Activated T-cell treated with anti-CD3 and anti-CD28 coated beads, Interleukin-2, amount 50 U/mL, for 72 hours (primary cell): Measurements from ENCODE around the gene EYA2. TPM values are rescaled to one million over a fixed set of nuclear protein-coding genes. Genes with fewer than 3 reads are reported as not detected.

ENCODE experiments used
- ATAC-seq, 2 donors: fragments of 150-1000 bp; cut with Tn5 transposase; replicated peaks in 1 of 2; 2 replicates each; pipeline ENCODE4 v1.10.0; 2021; ENCODE audit warnings: moderate library complexity in 2 of 2, mild to moderate bottlenecking in 1 of 2
- DNase-seq, 2 donors: peaks; one replicate each; pipeline ENCODE4 v3.0.0; 2021 to 2022; ENCODE audit warnings: mixed read lengths in 1 of 2
- H3K27ac Mint-ChIP-seq: one replicate; pipeline ENCODE4 v1.8.0; 2022; ENCODE audit warnings: mild to moderate bottlenecking, moderate library complexity, mixed read lengths
- H3K27me3 Mint-ChIP-seq: one replicate; pipeline ENCODE4 v1.8.0; 2022; ENCODE audit warnings: low read depth, mixed read lengths
- H3K36me3 Mint-ChIP-seq, 2 donors: one replicate each; pipeline ENCODE4 v1.8.0; 2022; ENCODE audit warnings: mixed read lengths in 2 of 2, mild to moderate bottlenecking in 1 of 2; ENCODE audit not compliant: insufficient read depth in 2 of 2
- H3K4me1 Mint-ChIP-seq: one replicate; pipeline ENCODE4 v1.8.0; 2022; ENCODE audit warnings: low read depth, mixed read lengths
- H3K4me3 Mint-ChIP-seq, 2 donors: one replicate each; pipeline ENCODE4 v1.8.0; 2022; ENCODE audit warnings: mild to moderate bottlenecking in 2 of 2, mixed read lengths in 2 of 2, moderate library complexity in 2 of 2
- H3K9me3 Mint-ChIP-seq, 2 donors: one replicate each; pipeline ENCODE4 v1.8.0; 2022; ENCODE audit warnings: mixed read lengths in 2 of 2
- total RNA-seq, 2 donors: library from RNA; stranded (reverse); gene quantifications; one replicate each; pipeline ENCODE4 v1.2.3, GENCODE V29; 2022

Gene EYA2
- total RNA-seq, 2 donors from 2014 or later, result 0.12 TPM; not detected in 1

- no peaks in the 10 kb centered on the region for H3K4me1 Mint-ChIP-seq
- no peak for ATAC-seq
- peaks cover 44% of the 10 kb centered on the region for H3K27me3 Mint-ChIP-seq
- no peak overlapping the region for H3K27ac Mint-ChIP-seq
- no peak overlapping the region for H3K4me3 Mint-ChIP-seq
- H3K36me3 Mint-ChIP-seq, result no peaks in the 10 kb centered on the region
- DNase-seq, result no peak
- no peaks in the 10 kb centered on the region for H3K9me3 Mint-ChIP-seq
Observed at GRCh38 chr20:47020231-47020630, 125.6 kb downstream of the EYA2 start.

- Mint-ChIP-seq H3K4me1 (no peaks in the 10 kb centered on the region), H3K27me3 (peaks cover 42% of the 10 kb centered on the region), H3K36me3 (no peaks in the 10 kb centered on the region), H3K27ac (no peak overlapping the region), H3K9me3 (no peaks in the 10 kb centered on the region), H3K4me3 (no peak overlapping the region)
- DNase-seq, result no peak
- ATAC-seq, result no peak
Observed at GRCh38 chr20:47021850-47022249, 127.2 kb downstream of the EYA2 start.

DNA sequence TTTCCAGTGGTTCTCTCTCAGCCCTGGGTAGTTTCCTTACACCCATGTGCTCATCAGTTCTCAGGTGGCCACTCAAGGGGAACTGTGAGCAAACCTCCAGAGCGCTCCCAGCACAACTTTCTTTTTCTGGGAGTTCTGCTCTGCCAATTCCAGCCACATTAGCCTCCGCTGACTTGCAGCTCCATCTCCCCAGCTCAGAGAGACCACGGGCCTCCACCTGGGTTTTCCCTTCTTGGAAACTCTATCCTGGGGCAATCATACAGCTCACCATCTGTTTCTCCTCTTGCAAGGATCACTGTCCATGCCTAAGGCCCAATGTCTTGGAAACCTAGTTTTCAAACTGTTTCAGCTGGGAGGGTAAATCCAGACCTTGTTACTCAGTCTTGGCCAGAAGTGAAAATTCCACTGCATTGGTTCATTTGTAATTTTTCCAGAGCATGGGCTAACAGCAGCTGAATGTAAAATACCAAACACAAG lies 129.9 kb downstream of the EYA2 start:
- no peak overlapping the region for H3K4me3 Mint-ChIP-seq
- H3K9me3 Mint-ChIP-seq, result no peaks in the 10 kb centered on the region
- no peaks in the 10 kb centered on the region for H3K36me3 Mint-ChIP-seq
- H3K27ac Mint-ChIP-seq, result no peak overlapping the region
- H3K4me1 Mint-ChIP-seq, result no peaks in the 10 kb centered on the region
- peaks cover 36% of the 10 kb centered on the region for H3K27me3 Mint-ChIP-seq
- DNase-seq, result no peak
- no peak for ATAC-seq

- H3K9me3 Mint-ChIP-seq, result no peaks in the 10 kb centered on the region
- ATAC-seq (no peak), DNase-seq (no peak)
- peaks cover 44% of the 10 kb centered on the region for H3K27me3 Mint-ChIP-seq
- H3K36me3 Mint-ChIP-seq, result no peaks in the 10 kb centered on the region
- no peaks in the 10 kb centered on the region for H3K4me1 Mint-ChIP-seq
- no peak overlapping the region for H3K4me3 Mint-ChIP-seq
- H3K27ac Mint-ChIP-seq, result no peak overlapping the region
Observed at GRCh38 chr20:47027042-47027441, 132.4 kb downstream of the EYA2 start.

GRCh38 chr20:47027456-47027855 lies 132.8 kb downstream of the EYA2 start:
- peaks cover 42% of the 10 kb centered on the region for H3K27me3 Mint-ChIP-seq

GRCh38 chr20:47028487-47028886 lies 133.8 kb downstream of the EYA2 start:
- Mint-ChIP-seq H3K4me3 (no peak overlapping the region), H3K36me3 (no peaks in the 10 kb centered on the region), H3K9me3 (no peaks in the 10 kb centered on the region), H3K4me1 (no peaks in the 10 kb centered on the region), H3K27ac (no peak overlapping the region), H3K27me3 (peaks cover 33% of the 10 kb centered on the region)
- ATAC-seq, result no peak
- DNase-seq, result no peak

More at GRCh38 chr20:47027456-47027855, 132.8 kb downstream of the EYA2 start:
- Mint-ChIP-seq H3K27ac (no peak overlapping the region), H3K4me3 (no peak overlapping the region), H3K36me3 (no peaks in the 10 kb centered on the region), H3K4me1 (no peaks in the 10 kb centered on the region), H3K9me3 (no peaks in the 10 kb centered on the region)
- ATAC-seq, result no peak
- no peak for DNase-seq

DNA sequence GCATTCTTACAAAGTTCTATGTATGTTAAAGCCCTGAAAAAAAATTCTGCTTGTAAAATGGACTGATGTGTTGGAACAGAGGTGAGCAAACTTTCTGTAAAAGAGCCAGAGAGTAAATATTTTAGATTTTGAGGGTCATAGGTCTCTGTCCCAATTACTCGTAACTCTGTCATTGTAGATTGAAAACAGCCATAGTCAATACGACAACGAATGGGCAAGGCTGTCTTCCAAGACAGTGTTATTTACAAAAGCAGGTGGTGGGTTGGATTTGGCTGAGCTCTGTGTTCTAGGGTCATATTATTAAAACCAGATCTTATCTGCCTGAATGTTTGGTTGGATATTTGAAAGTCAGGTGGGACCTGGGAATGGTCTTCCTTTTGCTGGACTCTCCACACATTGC lies 135.2 kb downstream of the EYA2 start:
- DNase-seq, result no peak
- ATAC-seq, result no peak
- Mint-ChIP-seq H3K4me1 (no peaks in the 10 kb centered on the region), H3K27ac (no peak overlapping the region), H3K36me3 (no peaks in the 10 kb centered on the region), H3K27me3 (peaks cover 20% of the 10 kb centered on the region), H3K9me3 (no peaks in the 10 kb centered on the region), H3K4me3 (no peak overlapping the region)

- no peaks in the 10 kb centered on the region for H3K36me3 Mint-ChIP-seq
- H3K27ac Mint-ChIP-seq, result no peak overlapping the region
- peaks cover 15% of the 10 kb centered on the region for H3K27me3 Mint-ChIP-seq
- no peaks in the 10 kb centered on the region for H3K4me1 Mint-ChIP-seq
- ATAC-seq (no peak), DNase-seq (no peak)
- H3K4me3 Mint-ChIP-seq, result no peak overlapping the region
- no peaks in the 10 kb centered on the region for H3K9me3 Mint-ChIP-seq
Observed at GRCh38 chr20:47030271-47030810, 135.7 kb downstream of the EYA2 start.

DNA sequence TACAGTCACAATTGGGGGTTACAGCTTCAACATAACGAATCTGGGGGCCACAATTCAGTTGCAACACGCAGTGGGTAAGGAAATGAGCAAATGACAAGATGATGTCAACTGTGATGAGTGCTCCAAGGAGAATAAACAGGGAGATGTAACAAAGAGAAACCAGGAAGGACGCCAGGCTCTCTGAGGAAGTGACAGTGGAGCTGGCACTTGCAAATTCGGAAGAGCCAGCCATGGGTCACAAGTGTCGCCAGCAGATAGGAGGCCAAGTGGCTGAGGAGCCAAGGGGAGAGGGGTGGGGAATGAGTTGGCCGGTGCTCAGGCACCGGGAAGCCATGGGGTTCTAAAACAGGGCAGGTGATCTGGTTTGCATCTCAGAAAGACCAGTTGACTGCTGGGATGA lies 136.4 kb downstream of the EYA2 start:
- no peak for DNase-seq
- H3K9me3 Mint-ChIP-seq, result no peaks in the 10 kb centered on the region
- H3K27me3 Mint-ChIP-seq, result peaks cover 13% of the 10 kb centered on the region
- no peak for ATAC-seq
- H3K4me1 Mint-ChIP-seq, result no peaks in the 10 kb centered on the region
- no peak overlapping the region for H3K27ac Mint-ChIP-seq
- no peaks in the 10 kb centered on the region for H3K36me3 Mint-ChIP-seq
- no peak overlapping the region for H3K4me3 Mint-ChIP-seq

DNA sequence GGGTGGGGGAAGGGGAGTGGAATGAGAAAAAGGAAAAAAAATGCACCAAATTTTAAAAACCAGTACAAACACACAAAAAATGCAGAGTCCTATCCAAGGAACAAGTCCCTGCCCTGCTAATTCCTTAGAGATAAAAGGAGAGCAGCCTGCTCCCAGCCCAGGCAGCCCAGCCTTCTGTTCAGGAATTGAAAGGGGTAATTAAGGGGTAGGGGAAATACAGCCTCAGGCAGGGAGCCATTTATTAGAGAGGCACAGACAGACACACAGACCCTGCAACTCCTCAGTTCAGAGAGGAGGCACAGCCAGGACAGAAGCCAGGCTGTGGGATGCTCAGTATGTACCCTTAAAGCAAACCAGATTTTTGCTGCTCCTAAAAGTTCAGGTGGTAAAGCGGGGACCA lies 137.2 kb downstream of the EYA2 start:
- Mint-ChIP-seq H3K9me3 (no peaks in the 10 kb centered on the region), H3K4me3 (no peak overlapping the region), H3K27ac (no peak overlapping the region), H3K36me3 (no peaks in the 10 kb centered on the region), H3K27me3 (peaks cover 19% of the 10 kb centered on the region), H3K4me1 (no peaks in the 10 kb centered on the region)
- ATAC-seq (no peak), DNase-seq (no peak)

DNA sequence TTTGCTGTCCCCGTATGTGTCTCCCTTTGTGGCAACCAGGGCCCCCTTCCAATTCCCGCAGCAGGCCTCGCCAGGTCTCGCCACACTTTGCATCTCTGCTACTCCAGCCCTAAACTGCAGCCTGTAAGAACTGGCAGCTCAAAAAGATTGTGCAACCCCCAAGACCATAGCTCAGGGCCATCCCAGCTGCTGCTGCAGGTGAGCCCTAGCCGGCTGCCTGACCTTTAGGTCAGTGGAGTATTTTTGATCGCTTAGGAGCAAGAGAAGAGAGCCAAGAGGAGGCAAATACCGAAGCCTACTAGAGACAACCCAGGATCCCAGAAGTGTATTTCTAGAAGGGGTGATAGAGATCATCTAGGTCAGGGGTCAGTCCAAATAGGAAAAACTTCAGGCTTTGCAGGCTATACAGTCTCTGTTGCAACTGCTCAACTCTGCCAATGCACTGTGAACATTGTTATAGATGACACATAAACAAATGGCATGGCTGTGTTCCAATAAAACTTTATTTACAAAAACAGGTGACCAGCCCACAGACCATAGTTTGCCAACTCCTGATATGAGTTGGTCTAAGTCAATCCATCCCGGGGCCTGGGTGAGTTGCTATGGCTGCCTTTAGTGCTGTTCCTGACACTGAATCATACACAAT lies 138.4 kb downstream of the EYA2 start:
- ATAC-seq (no peak), DNase-seq (no peak)
- H3K27me3 Mint-ChIP-seq, result peaks cover 20% of the 10 kb centered on the region
- no peak overlapping the region for H3K4me3 Mint-ChIP-seq
- no peak overlapping the region for H3K27ac Mint-ChIP-seq
- no peaks in the 10 kb centered on the region for H3K4me1 Mint-ChIP-seq
- no peaks in the 10 kb centered on the region for H3K9me3 Mint-ChIP-seq
- H3K36me3 Mint-ChIP-seq, result no peaks in the 10 kb centered on the region

DNA sequence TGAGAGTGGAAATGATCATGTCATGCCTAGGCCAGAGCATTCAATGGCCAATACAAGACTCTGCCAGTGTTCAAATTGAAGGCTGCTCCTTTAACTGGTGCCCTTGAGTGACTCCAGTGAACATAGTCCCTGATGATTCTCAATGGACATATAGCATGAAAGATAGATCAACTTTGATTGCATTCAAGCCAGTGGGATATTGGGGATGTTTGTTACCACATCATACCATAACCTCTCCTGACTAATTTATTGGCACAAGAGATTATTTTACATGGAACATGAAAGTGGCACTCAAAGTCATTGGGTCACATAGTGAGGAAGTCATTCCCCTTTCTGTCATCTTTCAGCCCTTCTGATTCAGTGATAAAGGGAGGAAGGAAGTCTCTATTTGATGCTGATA lies 139.0 kb downstream of the EYA2 start:
- no peak overlapping the region for H3K4me3 Mint-ChIP-seq
- H3K27ac Mint-ChIP-seq, result no peak overlapping the region
- no peak for DNase-seq
- H3K4me1 Mint-ChIP-seq, result no peaks in the 10 kb centered on the region
- peaks cover 20% of the 10 kb centered on the region for H3K27me3 Mint-ChIP-seq
- H3K9me3 Mint-ChIP-seq, result no peaks in the 10 kb centered on the region
- H3K36me3 Mint-ChIP-seq, result no peaks in the 10 kb centered on the region
- no peak for ATAC-seq

DNA sequence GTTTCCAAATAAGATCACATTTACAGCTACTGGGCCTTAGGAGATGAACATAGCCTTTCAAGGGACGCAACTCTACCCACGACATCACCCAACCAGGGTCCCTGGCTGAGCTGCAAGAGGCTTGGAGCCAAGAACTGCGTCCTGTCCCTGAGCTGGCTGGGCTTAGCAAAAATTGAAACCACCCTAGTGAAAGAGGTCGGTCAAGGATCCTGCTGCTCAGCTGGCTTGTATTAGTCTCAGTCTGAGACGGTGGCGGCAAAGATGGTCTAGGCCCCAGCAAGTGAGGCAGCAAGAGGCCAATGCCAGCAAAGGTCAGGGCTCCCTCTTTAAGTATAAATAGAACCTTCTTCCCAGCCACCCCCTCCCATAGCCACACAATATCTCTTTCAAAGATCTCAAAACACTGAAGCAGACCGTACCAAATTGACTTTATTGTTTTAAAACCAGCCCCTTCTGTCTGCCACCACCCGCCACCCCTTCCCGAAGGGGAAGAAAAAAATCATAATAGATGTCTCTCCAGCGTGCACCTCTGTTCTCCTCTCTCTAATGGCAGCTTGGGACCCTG lies 140.5 kb downstream of the EYA2 start:
- no peaks in the 10 kb centered on the region for H3K9me3 Mint-ChIP-seq
- H3K36me3 Mint-ChIP-seq, result no peaks in the 10 kb centered on the region
- no peak for ATAC-seq
- DNase-seq, result no peak
- H3K27ac Mint-ChIP-seq, result no peak overlapping the region
- no peak overlapping the region for H3K4me3 Mint-ChIP-seq
- H3K4me1 Mint-ChIP-seq, result no peaks in the 10 kb centered on the region
- H3K27me3 Mint-ChIP-seq, result peaks cover 20% of the 10 kb centered on the region
